ENCODE data around the gene LTBP1. TPM values are rescaled to one million over a fixed set of nuclear protein-coding genes. Genes with fewer than 3 reads are reported as not detected.

LTBP1 gene
- total RNA-seq, 1 experiment from 2014 or later = 10.3 TPM

GRCh38 chr2:33370636-33371265, 424.0 kb downstream of the LTBP1 start:
- no peaks in the 10 kb centered on the region for H3K4me1 ChIP-seq (replicated peaks; ENCODE audit: insufficient read depth)
- ChIA-PET CTCF (no interaction called here), POLR2A (ENCODE audit: unreplicated experiment) (no interaction called here)
- H4K20me1 ChIP-seq (ENCODE audit: insufficient read depth) = no peaks in the 10 kb centered on the region
- H3K27me3 ChIP-seq (ENCODE audit: insufficient read depth, low read depth) = no peaks in the 10 kb centered on the region
- no peaks in the 10 kb centered on the region for H3K79me2 ChIP-seq (ENCODE audit: low read depth)
- intact Hi-C loops (cut with micrococcal nuclease; ENCODE audit: unreplicated experiment) = no loop called here
- H2AFZ ChIP-seq = no peak overlapping the region
- no peaks in the 10 kb centered on the region for H3K9me3 ChIP-seq (ENCODE audit: insufficient read depth, low read depth)
- TF ChIP-seq EZH2 (IDR thresholded peaks at IDR 0.05; ENCODE audit: low read depth) (no peak), CTCF (conservative IDR thresholded peaks at IDR 0.05) (no peak)
- DNase-seq = no peak
- no peak overlapping the region for H3K27ac ChIP-seq
- no peaks in the 10 kb centered on the region for H3K9me2 ChIP-seq (ENCODE audit: insufficient read depth)
- H3K4me2 ChIP-seq = no peak overlapping the region
- H3K4me3 ChIP-seq = no peak overlapping the region
- no peaks in the 10 kb centered on the region for H3K36me3 ChIP-seq (ENCODE audit: low read depth)
- no peaks in the 10 kb centered on the region for H3F3A ChIP-seq (ENCODE audit: insufficient read depth, low read depth)
- BruUV-seq (replicated peaks) = no TSS peak

DNA sequence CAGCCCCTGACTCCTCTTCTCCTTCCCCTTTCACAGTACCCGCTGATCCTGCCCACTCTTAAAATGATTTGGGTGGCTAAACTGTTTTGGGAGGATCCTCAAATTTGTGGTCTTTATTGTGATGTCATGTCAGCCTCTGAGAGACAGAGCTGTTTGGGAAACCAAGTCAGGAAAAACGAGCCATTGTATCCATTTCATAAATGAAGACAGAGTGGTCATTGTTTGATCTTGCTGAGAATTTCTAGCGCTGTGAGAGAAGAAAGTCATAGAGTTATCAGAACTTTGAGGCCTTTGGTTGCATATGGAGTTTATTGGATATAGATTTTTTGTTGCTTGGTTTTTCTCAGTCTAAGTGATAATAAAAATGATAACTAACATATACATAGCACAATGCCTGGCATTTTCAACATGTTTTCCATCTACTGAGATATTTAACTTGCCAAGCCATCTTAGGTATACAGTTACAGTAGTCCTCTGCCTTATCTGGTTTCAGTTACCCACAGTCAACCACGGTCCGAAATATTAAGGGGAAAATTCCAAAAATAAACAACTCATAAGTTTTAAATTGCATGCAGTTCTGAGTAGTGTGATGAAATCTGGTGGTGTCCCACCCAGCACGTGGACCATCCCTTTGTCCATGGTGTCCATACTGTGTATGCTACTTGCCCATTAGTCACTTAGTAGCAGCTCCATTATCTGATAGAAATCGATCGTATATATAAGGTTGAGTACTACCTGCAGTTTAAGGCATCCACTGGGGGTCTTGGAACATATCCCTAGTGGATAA, 424.7 kb downstream of the LTBP1 start:
- intact Hi-C loops (cut with micrococcal nuclease; ENCODE audit: unreplicated experiment) = loop anchor here (2.0 kb wide), 2 partner anchors 337 to 599 kb away; no protein-coding TSS in a partner anchor
- Histone ChIP-seq H3K4me2 (no peak overlapping the region), H3K9me2 (ENCODE audit: insufficient read depth) (no peaks in the 10 kb centered on the region), H3K79me2 (ENCODE audit: low read depth) (no peaks in the 10 kb centered on the region), H3F3A (ENCODE audit: insufficient read depth, low read depth) (no peaks in the 10 kb centered on the region), H2AFZ (no peak overlapping the region), H3K4me1 (replicated peaks; ENCODE audit: insufficient read depth) (no peaks in the 10 kb centered on the region), H3K27me3 (ENCODE audit: insufficient read depth, low read depth) (no peaks in the 10 kb centered on the region), H3K9me3 (ENCODE audit: insufficient read depth, low read depth) (no peaks in the 10 kb centered on the region), H3K36me3 (ENCODE audit: low read depth) (no peaks in the 10 kb centered on the region), H3K27ac (no peak overlapping the region), H3K4me3 (no peak overlapping the region), H4K20me1 (ENCODE audit: insufficient read depth) (no peaks in the 10 kb centered on the region)
- no peak for DNase-seq
- CTCF ChIA-PET = no interaction called here
- POLR2A ChIA-PET (ENCODE audit: unreplicated experiment) = no interaction called here
- no peak for TF ChIP-seq EZH2 (IDR thresholded peaks at IDR 0.05; ENCODE audit: low read depth)
- no peak for TF ChIP-seq CTCF (conservative IDR thresholded peaks at IDR 0.05)
- no TSS peak for BruUV-seq (replicated peaks)

- CTCF ChIA-PET = no interaction called here
- no peaks in the 10 kb centered on the region for H3K4me1 ChIP-seq (replicated peaks; ENCODE audit: insufficient read depth)
- no peaks in the 10 kb centered on the region for H3K36me3 ChIP-seq (ENCODE audit: low read depth)
- H2AFZ ChIP-seq = no peak overlapping the region
- H3K4me2 ChIP-seq = no peak overlapping the region
- intact Hi-C loops (cut with micrococcal nuclease; ENCODE audit: unreplicated experiment) = loop anchor here (2.0 kb wide), 2 partner anchors 338 to 600 kb away; no protein-coding TSS in a partner anchor
- no peak overlapping the region for H3K4me3 ChIP-seq
- no peaks in the 10 kb centered on the region for H3K9me2 ChIP-seq (ENCODE audit: insufficient read depth)
- peak in 1 of 2 experiments; percentile 14 for DNase-seq
- TF ChIP-seq CTCF (conservative IDR thresholded peaks at IDR 0.05) (peak; percentile 95), EZH2 (IDR thresholded peaks at IDR 0.05; ENCODE audit: low read depth) (no peak)
- BruUV-seq (replicated peaks) = no TSS peak
- H3K9me3 ChIP-seq (ENCODE audit: insufficient read depth, low read depth) = no peaks in the 10 kb centered on the region
- H3K27me3 ChIP-seq (ENCODE audit: insufficient read depth, low read depth) = no peaks in the 10 kb centered on the region
- no peaks in the 10 kb centered on the region for H3F3A ChIP-seq (ENCODE audit: insufficient read depth, low read depth)
- POLR2A ChIA-PET (ENCODE audit: unreplicated experiment) = no interaction called here
- no peaks in the 10 kb centered on the region for H3K79me2 ChIP-seq (ENCODE audit: low read depth)
- H3K27ac ChIP-seq = no peak overlapping the region
- no peaks in the 10 kb centered on the region for H4K20me1 ChIP-seq (ENCODE audit: insufficient read depth)
Observed at GRCh38 chr2:33372940-33373553, 426.3 kb downstream of the LTBP1 start.
